HG02763 (cell line): Measurements from ENCODE around the gene AQP3.
A peak's percentile ranks its signal among the peaks of the same experiment; 100 is the strongest.
"Not testable (repeated sequence)": the region's sequence is repeated elsewhere in the genome, so short reads cannot be mapped to it uniquely, and the experiment has no call there.

Experiments
- ATAC-seq: cut with Tn5 transposase; IDR thresholded peaks from one replicate; pipeline ENCODE4 v1.9.1; 2021; ENCODE audit warnings: mild to moderate bottlenecking, moderate library complexity; ENCODE audit not compliant: unreplicated experiment

AQP3 gene

GRCh38 chr9:33465596-33466564 lies 18.5 kb upstream of the AQP3 start:
- no peak for ATAC-seq

GRCh38 chr9:33465096-33465495 lies 17.7 kb upstream of the AQP3 start:
- ATAC-seq = no peak

GRCh38 chr9:33464045-33464636 lies 16.7 kb upstream of the AQP3 start:
- no peak for ATAC-seq

- no peak for ATAC-seq
Measured at GRCh38 chr9:33463151-33463550, 15.8 kb upstream of the AQP3 start.

GRCh38 chr9:33461492-33461891 lies 14.1 kb upstream of the AQP3 start:
- no peak for ATAC-seq

- no peak for ATAC-seq
Measured at GRCh38 chr9:33460854-33461253, 13.5 kb upstream of the AQP3 start.

- ATAC-seq = no peak
Measured at GRCh38 chr9:33459115-33459514, 11.7 kb upstream of the AQP3 start.

GRCh38 chr9:33458444-33458843 lies 11.1 kb upstream of the AQP3 start:
- ATAC-seq = no peak

GRCh38 chr9:33455945-33456344 lies 8.6 kb upstream of the AQP3 start:
- ATAC-seq = no peak

GRCh38 chr9:33455456-33455855 lies 8.1 kb upstream of the AQP3 start:
- ATAC-seq = not testable (repeated sequence)

GRCh38 chr9:33454661-33455026 lies 7.3 kb upstream of the AQP3 start:
- not testable (repeated sequence) for ATAC-seq

GRCh38 chr9:33453999-33454660 lies 6.7 kb upstream of the AQP3 start:
- ATAC-seq = no peak

GRCh38 chr9:33453286-33453860 lies 6.0 kb upstream of the AQP3 start:
- no peak for ATAC-seq

GRCh38 chr9:33452828-33453271 lies 5.5 kb upstream of the AQP3 start:
- ATAC-seq = no peak

- ATAC-seq = no peak
Measured at GRCh38 chr9:33450621-33451146, 3.3 kb upstream of the AQP3 start.

GRCh38 chr9:33449715-33450114 lies 2.3 kb upstream of the AQP3 start:
- no peak for ATAC-seq

GRCh38 chr9:33447799-33448553 lies 583 bp upstream of the AQP3 start:
- no peak for ATAC-seq

- peak; percentile 85 for ATAC-seq
Measured at GRCh38 chr9:33446240-33446945, 1.0 kb downstream of the AQP3 start.

GRCh38 chr9:33445389-33446239 lies 1.8 kb downstream of the AQP3 start:
- no peak for ATAC-seq
